HepG2 (cell line): ENCODE data around the gene SRRM2. TPM values are rescaled to one million over a fixed set of nuclear protein-coding genes. Genes with fewer than 3 reads are reported as not detected.

Source experiments
- ATAC-seq: fragments of 200-7000 bp; cut with Tn5 transposase; 3 replicates; pipeline ENCODE4 v1.9.1; 2020; ENCODE audit warnings: mild to moderate bottlenecking, moderate library complexity
- BruUV-seq: library from RNA; stranded (reverse); fragments of 400-500 nt; replicated peaks from 2 replicates; lab custom pipeline; 2021; lab: Mats Ljungman, UMichigan
- CTCF ChIA-PET: fragments of 300-600 bp; formaldehyde crosslinking; extraction: SDS; loops from one replicate; lab custom pipeline; 2021; ENCODE audit warnings: low total read pairs, inconsistent platforms, low intra/inter-chr PET ratio; lab: Yijun Ruan, JAX
- POLR2A ChIA-PET: fragments of 350-600 bp; sonication (Branson Sonifier 250); formaldehyde crosslinking; loops from one replicate; lab custom pipeline; 2020; ENCODE audit warnings: antibody characterized with exemption, inconsistent platforms; lab: Yijun Ruan, JAX
- DNase-seq: peaks from one replicate; pipeline ENCODE4 v3.0.0-alpha.2; 2015; ENCODE audit warnings: low spot score
- FAIRE-seq: peaks from 3 replicates; lab custom pipeline; 2011; peaks lifted over from hg19 to GRCh38; lab: Jason Lieb, UNC
- H2AFZ ChIP-seq: one replicate; pipeline ENCODE4 v1.6.1; 2011; ENCODE audit warnings: low read length, inconsistent platforms
- H3K27ac ChIP-seq: fragments of 300-600 bp; 3 replicates; pipeline ENCODE4 v1.8.0; 2011; ENCODE audit warnings: mixed run types, mild to moderate bottlenecking, mixed read lengths, low read length, inconsistent platforms; ENCODE audit not compliant: insufficient read depth; ENCODE audit errors: extremely low read length
- H3K27me3 ChIP-seq, 2 experiments: fragments of 200-600 bp in 1 of 2; 2 replicates in 1 of 2; 3 replicates in 1 of 2; pipeline versions ENCODE4 v1.6.0 to v1.8.0; 2011; ENCODE audit warnings: low read length in 2 of 2, mild to moderate bottlenecking in 2 of 2, moderate library complexity in 2 of 2, inconsistent platforms in 1 of 2; ENCODE audit not compliant: insufficient read depth in 2 of 2, control insufficient read depth in 1 of 2
- H3K36me3 ChIP-seq, 2 experiments: fragments of 200-600 bp in 1 of 2; replicated peaks in 1 of 2; 2 replicates in 1 of 2; 3 replicates in 1 of 2; pipeline versions ENCODE4 v1.5.1 to v1.8.0; 2011; ENCODE audit warnings: low read length in 2 of 2, inconsistent platforms in 1 of 2; ENCODE audit not compliant: insufficient read depth in 2 of 2, control insufficient read depth in 1 of 2
- H3K4me1 ChIP-seq: 2 replicates; pipeline ENCODE4 v1.5.1; 2012; ENCODE audit warnings: low read length, inconsistent platforms; ENCODE audit not compliant: insufficient read depth
- H3K4me2 ChIP-seq: 2 replicates; pipeline ENCODE4 v1.6.0; 2011; ENCODE audit warnings: low read depth, low read length, inconsistent platforms
- H3K4me3 ChIP-seq, 3 experiments: fragments of 200-600 bp in 1 of 3; sonication (generic), shearing (Covaris generic) in 1 of 3; replicated peaks in 1 of 3; 2 replicates each; pipeline ENCODE4 v1.5.1; 2011 to 2016; ENCODE audit warnings: low read length in 3 of 3, inconsistent platforms in 2 of 3, low read depth in 2 of 3, mild to moderate bottlenecking in 2 of 3, control low read depth in 1 of 3, mixed read lengths in 1 of 3; ENCODE audit not compliant: insufficient read depth in 1 of 3
- H3K79me2 ChIP-seq: one replicate; pipeline ENCODE4 v1.6.1; 2011; ENCODE audit warnings: low read length, inconsistent platforms; ENCODE audit not compliant: insufficient read depth
- H3K9ac ChIP-seq: 2 replicates; pipeline ENCODE4 v1.6.0; 2011; ENCODE audit warnings: mild to moderate bottlenecking, low read depth, low read length, inconsistent platforms; ENCODE audit not compliant: insufficient read depth
- H3K9me3 ChIP-seq: 2 replicates; pipeline ENCODE4 v1.5.1; 2012; ENCODE audit warnings: mild to moderate bottlenecking, low read length
- H4K20me1 ChIP-seq: 2 replicates; pipeline ENCODE4 v1.6.0; 2011; ENCODE audit warnings: inconsistent platforms, mild to moderate bottlenecking, low read length, moderate library complexity; ENCODE audit not compliant: insufficient read depth
- CTCF ChIP-seq: sonication (generic); formaldehyde crosslinking; IDR thresholded peaks from 2 replicates; pipeline ENCODE4 v1.5.0; 2020; ENCODE audit warnings: mild to moderate bottlenecking, missing genetic modification reagents, moderate library complexity
- ETV6 ChIP-seq: sonication (generic); formaldehyde crosslinking; conservative IDR thresholded peaks from 2 replicates; pipeline ENCODE4 v1.4.0; 2020; ENCODE audit warnings: missing genetic modification reagents
- GLI4 ChIP-seq: sonication (generic); formaldehyde crosslinking; IDR thresholded peaks from 2 replicates; pipeline ENCODE4 v1.5.1; 2020; ENCODE audit warnings: missing genetic modification reagents, mild to moderate bottlenecking, moderate library complexity, borderline replicate concordance
- HOXA5 ChIP-seq: sonication (generic); formaldehyde crosslinking; IDR thresholded peaks from 2 replicates; pipeline ENCODE4 v1.4.0; 2020; ENCODE audit warnings: missing genetic modification reagents
- ISX ChIP-seq: sonication (generic); formaldehyde crosslinking; conservative IDR thresholded peaks from 2 replicates; pipeline ENCODE4 v1.5.0; 2020; ENCODE audit warnings: missing genetic modification reagents
- MAFF ChIP-seq: IDR thresholded peaks from 2 replicates; pipeline ENCODE4 v1.6.1; 2011; ENCODE audit warnings: low read depth, low read length, improper control_type of control experiment
- NCOA1 ChIP-seq: sonication (generic); formaldehyde crosslinking; IDR thresholded peaks from 2 replicates; pipeline ENCODE4 v1.9.0; 2021; ENCODE audit warnings: missing genetic modification reagents
- ONECUT2 ChIP-seq: sonication (generic); formaldehyde crosslinking; IDR thresholded peaks from 2 replicates; pipeline ENCODE4 v1.4.0; 2020; ENCODE audit warnings: missing genetic modification reagents
- PPARG ChIP-seq: conservative IDR thresholded peaks from 2 replicates; pipeline ENCODE4 v1.6.1; 2016; ENCODE audit warnings: missing biosample characterization, missing genetic modification reagents
- RORA ChIP-seq: sonication (generic); formaldehyde crosslinking; IDR thresholded peaks from 2 replicates; pipeline ENCODE4 v1.5.0; 2020; ENCODE audit warnings: mild to moderate bottlenecking, missing genetic modification reagents, moderate library complexity
- SKI ChIP-seq: fragments of 450-650 bp; IDR thresholded peaks from one replicate; pipeline ENCODE4 v1.6.1; 2018; ENCODE audit warnings: mild to moderate bottlenecking; ENCODE audit not compliant: partially characterized antibody
- SRY ChIP-seq: sonication (generic); formaldehyde crosslinking; IDR thresholded peaks from 2 replicates; pipeline ENCODE4 v1.8.0; 2022; ENCODE audit warnings: mild to moderate bottlenecking, missing genetic modification reagents
- TEF ChIP-seq: sonication (generic); formaldehyde crosslinking; IDR thresholded peaks from 2 replicates; pipeline ENCODE4 v1.5.0; 2020; ENCODE audit warnings: missing genetic modification reagents
- ZBTB38 ChIP-seq: sonication (generic); formaldehyde crosslinking; IDR thresholded peaks from 2 replicates; pipeline ENCODE4 v1.5.1; 2020; ENCODE audit warnings: mild to moderate bottlenecking, missing genetic modification reagents
- ZNF256 ChIP-seq: sonication (generic); formaldehyde crosslinking; conservative IDR thresholded peaks from 2 replicates; pipeline ENCODE4 v1.4.0; 2020; ENCODE audit warnings: missing genetic modification reagents
- ZNF282 ChIP-seq: fragments of 450-650 bp; IDR thresholded peaks from 2 replicates; pipeline ENCODE4 v1.6.1; 2018; ENCODE audit not compliant: partially characterized antibody
- ZNF317 ChIP-seq: sonication (generic); formaldehyde crosslinking; IDR thresholded peaks from 2 replicates; pipeline ENCODE4 v1.5.0; 2020; ENCODE audit warnings: mild to moderate bottlenecking, missing genetic modification reagents
- ZNF430 ChIP-seq: sonication (generic); formaldehyde crosslinking; IDR thresholded peaks from 2 replicates; pipeline ENCODE4 v1.9.0; 2021; ENCODE audit warnings: mild to moderate bottlenecking, missing genetic modification reagents
- WGBS: methylation state at CpG from one replicate; pipeline ENCODE4 v1.1.6; 2017; ENCODE audit warnings: low lambda C conversion rate; 5-methylcytosine and 5-hydroxymethylcytosine counted together
- in situ Hi-C: cut with HindIII; loops from 2 replicates; pipeline ENCODE4 v1.10.0; 2017; ENCODE audit warnings: low pct_unique_long_range_greater_than_20kb; ENCODE audit not compliant: extremely low pct_ligation_motif_present
- intact Hi-C: fragments of 100-400 bp; cut with micrococcal nuclease; formaldehyde crosslinking; loops from one replicate; pipeline ENCODE4 v1.10.0; 2022; ENCODE audit not compliant: unreplicated experiment
- polyA plus RNA-seq, 8 experiments: library from polyadenylated mRNA; depleted of rRNA in 3 of 8; stranded (reverse) in 7 of 8; unstranded in 1 of 8; fragments of >200 nt; fragmentation: Illumina TruSeq in 4 of 8; extraction: Trizol in 4 of 8; gene quantifications; 2 replicates each; pipeline versions ENCODE4 v1.2.1 to v1.2.3, GENCODE V29; 2011 to 2016; ENCODE audit warnings: low read depth in 4 of 8, missing spikeins in 1 of 8, mixed read lengths in 1 of 8; ENCODE audit not compliant: insufficient read depth in 1 of 8
- total RNA-seq, 5 experiments: library from RNA; depleted of rRNA; stranded (reverse); fragments of >200 nt; fragmentation: Illumina TruSeq; extraction: Trizol; gene quantifications; 2 replicates each; pipeline ENCODE4 v1.2.3, GENCODE V29; 2016; ENCODE audit warnings: low read depth in 1 of 5

SRRM2 gene
- total and polyA plus RNA-seq, 2 of the 13 experiments (the other 11 are each of a cell fraction or from before 2014, with no cell fraction given) = 50.4 to 112 TPM

GRCh38 chr16:2707368-2708289 is 44.8 kb upstream of the SRRM2 start:
- CTCF ChIA-PET = no interaction called here
- no peak for FAIRE-seq
- no TSS peak for BruUV-seq

More at GRCh38 chr16:2707368-2708289, 44.8 kb upstream of the SRRM2 start:
- in situ Hi-C loops = no loop called here
- TF ChIP-seq ETV6 (CRISPR knock-in tag) (no peak), ZNF430 (no peak), NCOA1 (CRISPR knock-in tag) (no peak), SKI (no peak), GLI4 (CRISPR knock-in tag) (no peak), TEF (CRISPR knock-in tag) (no peak), ZNF256 (CRISPR knock-in tag) (no peak), ZNF317 (CRISPR knock-in tag) (no peak), ONECUT2 (CRISPR knock-in tag) (no peak), ZBTB38 (CRISPR knock-in tag) (no peak), ISX (CRISPR knock-in tag) (no peak), HOXA5 (CRISPR knock-in tag) (no peak), PPARG (CRISPR knock-in tag) (no peak), RORA (CRISPR knock-in tag) (no peak), MAFF (no peak), SRY (CRISPR knock-in tag) (no peak), ZNF282 (no peak), CTCF (CRISPR knock-in tag) (no peak)
- H2AFZ ChIP-seq = no peak overlapping the region
- no peaks in the 10 kb centered on the region for H3K9me3 ChIP-seq
- H3K36me3 ChIP-seq = peaks cover 21 to 24% of the 10 kb centered on the region in 2 experiments; a peak in 3 of 5 replicates
- no peaks in the 10 kb centered on the region for H4K20me1 ChIP-seq
- H3K27ac ChIP-seq = no peak overlapping the region
- peaks cover 0 to 5% of the 10 kb centered on the region in 2 experiments; a peak in 1 of 5 replicates for H3K27me3 ChIP-seq
- H3K4me2 ChIP-seq = no peak overlapping the region
- POLR2A ChIA-PET = interaction anchor here (1.5 kb wide), 1 partner anchor 25 kb away, joined by 3 read pairs; the partner anchor contains the start of gene KCTD5
- H3K4me1 ChIP-seq = no peaks in the 10 kb centered on the region
- DNase-seq (no peak), ATAC-seq (no peak)
- WGBS = 94% methylated on average over 39 of the region's 51 CpGs
- no peaks in the 10 kb centered on the region for H3K79me2 ChIP-seq
- no peak overlapping the region for H3K9ac ChIP-seq
- H3K4me3 ChIP-seq = no peak overlapping the region
- intact Hi-C loops = no loop called here
